Karpas-422 (cell line): ENCODE measurements around the gene CDCA5. TPM values are rescaled to one million over a fixed set of nuclear protein-coding genes. Genes with fewer than 3 reads are reported as not detected.

ENCODE experiments used
- DNase-seq: peaks from one replicate; pipeline ENCODE4 v3.0.0-alpha.2; 2015
- H2AFZ ChIP-seq: fragments of 200-600 bp; sonication (generic); 2 replicates; pipeline ENCODE4 v1.6.1; 2014; ENCODE audit warnings: antibody characterized with exemption, low read length, mixed read lengths
- H3K27ac ChIP-seq: fragments of 200-600 bp; sonication (generic); 2 replicates; pipeline ENCODE4 v1.5.1; 2014; ENCODE audit warnings: mild to moderate bottlenecking, low read length, moderate library complexity
- H3K27me3 ChIP-seq: fragments of 200-600 bp; sonication (generic); 2 replicates; pipeline ENCODE4 v1.6.1; 2014; ENCODE audit warnings: low read length, mixed read lengths
- H3K36me3 ChIP-seq: fragments of 200-600 bp; sonication (generic); 2 replicates; pipeline ENCODE4 v1.6.1; 2014; ENCODE audit warnings: low read length, mixed read lengths; ENCODE audit not compliant: insufficient read depth
- H3K4me1 ChIP-seq: fragments of 200-600 bp; sonication (generic); 2 replicates; pipeline ENCODE4 v1.6.1; 2014; ENCODE audit warnings: mild to moderate bottlenecking, low read length, mixed read lengths
- H3K4me2 ChIP-seq: fragments of 200-600 bp; sonication (generic); 2 replicates; pipeline ENCODE4 v1.6.1; 2014; ENCODE audit warnings: low read length, low read depth, mild to moderate bottlenecking; ENCODE audit not compliant: poor library complexity, severe bottlenecking
- H3K4me3 ChIP-seq: fragments of 200-600 bp; sonication (generic); 2 replicates; pipeline ENCODE4 v1.5.1; 2014; ENCODE audit warnings: mild to moderate bottlenecking, antibody characterized with exemption, low read length, mixed read lengths
- H3K79me2 ChIP-seq: fragments of 200-600 bp; sonication (generic); 2 replicates; pipeline ENCODE4 v1.6.1; 2014; ENCODE audit warnings: mild to moderate bottlenecking, low read length, mixed read lengths
- H3K9ac ChIP-seq: fragments of 200-600 bp; sonication (generic); 2 replicates; pipeline ENCODE4 v1.6.0; 2014; ENCODE audit warnings: low read length
- H3K9me2 ChIP-seq: fragments of 200-600 bp; sonication (generic), shearing (Covaris generic); replicated peaks from 2 replicates; pipeline ENCODE4 v1.6.0; 2014; ENCODE audit warnings: mild to moderate bottlenecking, low read length, moderate library complexity; ENCODE audit not compliant: insufficient read depth
- H3K9me3 ChIP-seq: fragments of 300-700, 200-600 bp; sonication (generic); 2 replicates; pipeline ENCODE4 v1.6.1; 2014; ENCODE audit warnings: low read length, mixed read lengths
- H4K20me1 ChIP-seq: fragments of 200-600 bp; sonication (generic); 2 replicates; pipeline ENCODE4 v1.6.1; 2014; ENCODE audit warnings: mild to moderate bottlenecking, antibody characterized with exemption, low read length, low read depth; ENCODE audit not compliant: insufficient read depth
- total RNA-seq: library from RNA; depleted of rRNA; stranded (reverse); fragments of >200 nt; shearing (Covaris generic); gene quantifications from 2 replicates; pipeline ENCODE4 v1.2.3, GENCODE V29; 2014; ENCODE audit warnings: low replicate concordance

The CDCA5 gene
- total RNA-seq, 1 experiment from 2014 or later: 24.3 TPM

DNA sequence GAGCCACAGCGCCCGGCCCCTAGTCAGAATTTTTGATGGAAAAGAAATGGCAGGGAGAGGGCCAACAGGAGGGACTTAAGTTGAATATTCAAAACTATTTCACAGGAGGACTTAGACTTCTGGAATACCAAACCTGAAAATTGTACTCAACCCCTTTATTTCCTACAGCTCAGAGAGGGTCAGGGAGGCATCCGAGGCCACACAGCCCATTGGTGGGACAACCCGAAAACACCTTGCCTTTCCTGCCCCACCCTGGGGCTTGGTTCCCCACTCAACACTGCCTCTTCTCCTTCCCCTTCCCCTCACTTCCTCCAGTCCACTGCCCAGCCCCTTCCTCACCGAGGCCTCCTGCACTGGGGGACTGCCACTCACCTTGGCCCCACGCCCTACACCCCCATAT lies 26.8 kb downstream of the CDCA5 start:
- Histone ChIP-seq H3K27ac (no peak overlapping the region), H3K9me3 (no peaks in the 10 kb centered on the region), H2AFZ (no peak overlapping the region), H3K27me3 (no peaks in the 10 kb centered on the region), H3K36me3 (no peaks in the 10 kb centered on the region), H3K4me1 (0 out of 2 replicates have a peak, but pooled peaks cover 3% of the 10 kb centered on the region), H3K9ac (no peak overlapping the region), H3K79me2 (no peaks in the 10 kb centered on the region), H3K4me2 (no peak overlapping the region), H4K20me1 (no peaks in the 10 kb centered on the region), H3K9me2 (no peaks in the 10 kb centered on the region), H3K4me3 (no peak overlapping the region)
- no peak for DNase-seq

DNA sequence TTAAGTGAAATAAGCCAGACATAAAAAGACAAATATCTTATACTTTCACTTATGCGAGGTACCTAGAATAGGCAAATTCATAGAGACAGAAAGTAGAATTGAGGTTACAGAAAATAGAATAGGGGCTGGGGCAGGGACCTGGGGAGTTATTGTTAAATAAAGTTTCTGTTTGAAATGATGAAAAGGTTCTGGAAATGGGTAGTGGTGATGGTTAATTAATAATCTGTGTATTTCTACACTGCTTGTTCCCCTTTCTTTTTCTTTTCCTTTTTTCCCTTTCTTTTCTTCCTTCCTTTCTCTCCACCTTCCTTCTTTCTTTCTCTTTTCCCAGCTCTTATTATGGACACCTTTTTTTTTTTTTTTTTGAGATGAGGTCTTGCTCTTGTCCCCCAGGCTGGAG lies 28.3 kb downstream of the CDCA5 start:
- Histone ChIP-seq H4K20me1 (no peaks in the 10 kb centered on the region), H3K4me3 (no peak overlapping the region), H3K4me2 (no peak overlapping the region), H3K36me3 (no peaks in the 10 kb centered on the region), H3K9me2 (no peaks in the 10 kb centered on the region), H3K27ac (no peak overlapping the region), H2AFZ (no peak overlapping the region), H3K9ac (no peak overlapping the region), H3K4me1 (0 out of 2 replicates have a peak, but pooled peaks cover 3% of the 10 kb centered on the region), H3K27me3 (no peaks in the 10 kb centered on the region), H3K79me2 (no peaks in the 10 kb centered on the region), H3K9me3 (no peaks in the 10 kb centered on the region)
- no peak for DNase-seq

DNA sequence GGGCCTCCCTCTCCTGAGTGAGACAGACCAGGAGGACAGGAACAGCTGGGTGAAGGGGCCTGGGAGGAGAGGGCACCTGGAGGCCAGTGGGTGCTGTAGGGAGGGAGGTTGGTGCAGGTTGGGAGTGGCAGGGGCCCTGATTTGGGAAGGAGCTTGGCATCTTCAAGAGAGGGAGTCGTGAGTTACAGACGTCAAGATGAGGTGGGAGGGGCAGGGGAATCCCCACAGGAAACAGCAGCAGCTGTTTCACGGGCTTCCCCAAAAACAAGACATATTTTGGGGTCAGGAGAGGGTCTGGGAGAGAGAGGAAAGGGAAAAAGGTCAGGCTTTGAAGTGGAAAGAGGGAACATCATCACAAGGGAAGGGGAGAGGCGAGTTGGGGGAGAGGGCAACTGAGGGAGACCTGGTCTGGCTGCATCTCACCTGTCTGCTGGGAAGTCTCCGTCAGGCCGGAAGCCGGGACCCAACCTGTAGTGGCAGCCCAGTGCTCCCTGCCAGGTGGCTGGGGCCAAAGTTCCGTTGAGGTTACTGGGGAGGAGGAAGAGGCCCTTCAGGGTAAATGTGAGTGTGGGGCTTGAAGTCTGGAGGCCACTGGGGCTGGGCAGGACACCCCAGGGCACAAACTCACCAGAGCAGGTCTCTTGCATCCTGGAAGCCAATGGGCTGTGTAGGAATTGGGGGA lies 29.9 kb downstream of the CDCA5 start:
- no peak overlapping the region for H2AFZ ChIP-seq
- H3K4me3 ChIP-seq: no peak overlapping the region
- H3K36me3 ChIP-seq: no peaks in the 10 kb centered on the region
- H3K4me1 ChIP-seq: no peaks in the 10 kb centered on the region
- H3K4me2 ChIP-seq: no peak overlapping the region
- no peak for DNase-seq
- no peaks in the 10 kb centered on the region for H4K20me1 ChIP-seq
- no peak overlapping the region for H3K9ac ChIP-seq
- no peaks in the 10 kb centered on the region for H3K9me3 ChIP-seq
- H3K27me3 ChIP-seq: no peaks in the 10 kb centered on the region
- no peaks in the 10 kb centered on the region for H3K9me2 ChIP-seq
- no peaks in the 10 kb centered on the region for H3K79me2 ChIP-seq
- H3K27ac ChIP-seq: no peak overlapping the region

DNA sequence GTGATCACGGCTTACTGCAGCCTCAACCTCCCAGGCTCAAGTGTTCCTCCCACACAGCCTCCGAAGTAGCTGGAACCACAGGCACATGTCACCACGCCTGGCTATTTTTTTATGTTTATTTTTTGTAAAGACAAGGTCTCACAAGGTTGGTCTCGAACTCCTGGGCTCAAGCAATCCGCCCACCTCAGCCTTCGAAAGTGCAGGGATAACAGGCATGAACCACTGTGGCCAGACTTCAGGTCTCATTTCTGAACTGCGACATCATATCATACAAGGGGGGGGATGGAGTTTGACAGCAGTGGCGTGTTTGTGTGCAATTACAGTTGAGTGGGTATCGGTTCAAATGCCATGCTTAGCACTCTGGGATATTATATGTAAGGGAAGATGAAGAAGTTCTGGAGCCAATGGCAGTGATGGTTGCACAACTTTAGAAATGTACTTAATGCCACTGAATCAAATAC lies 32.4 kb downstream of the CDCA5 start:
- Histone ChIP-seq H3K27me3 (no peaks in the 10 kb centered on the region), H3K9me3 (no peaks in the 10 kb centered on the region), H3K36me3 (no peaks in the 10 kb centered on the region), H3K9ac (no peak overlapping the region), H3K79me2 (no peaks in the 10 kb centered on the region), H3K9me2 (no peaks in the 10 kb centered on the region), H4K20me1 (no peaks in the 10 kb centered on the region), H3K4me1 (no peaks in the 10 kb centered on the region), H3K4me2 (no peak overlapping the region), H3K27ac (no peak overlapping the region), H2AFZ (no peak overlapping the region), H3K4me3 (no peak overlapping the region)
- DNase-seq: no peak

DNA sequence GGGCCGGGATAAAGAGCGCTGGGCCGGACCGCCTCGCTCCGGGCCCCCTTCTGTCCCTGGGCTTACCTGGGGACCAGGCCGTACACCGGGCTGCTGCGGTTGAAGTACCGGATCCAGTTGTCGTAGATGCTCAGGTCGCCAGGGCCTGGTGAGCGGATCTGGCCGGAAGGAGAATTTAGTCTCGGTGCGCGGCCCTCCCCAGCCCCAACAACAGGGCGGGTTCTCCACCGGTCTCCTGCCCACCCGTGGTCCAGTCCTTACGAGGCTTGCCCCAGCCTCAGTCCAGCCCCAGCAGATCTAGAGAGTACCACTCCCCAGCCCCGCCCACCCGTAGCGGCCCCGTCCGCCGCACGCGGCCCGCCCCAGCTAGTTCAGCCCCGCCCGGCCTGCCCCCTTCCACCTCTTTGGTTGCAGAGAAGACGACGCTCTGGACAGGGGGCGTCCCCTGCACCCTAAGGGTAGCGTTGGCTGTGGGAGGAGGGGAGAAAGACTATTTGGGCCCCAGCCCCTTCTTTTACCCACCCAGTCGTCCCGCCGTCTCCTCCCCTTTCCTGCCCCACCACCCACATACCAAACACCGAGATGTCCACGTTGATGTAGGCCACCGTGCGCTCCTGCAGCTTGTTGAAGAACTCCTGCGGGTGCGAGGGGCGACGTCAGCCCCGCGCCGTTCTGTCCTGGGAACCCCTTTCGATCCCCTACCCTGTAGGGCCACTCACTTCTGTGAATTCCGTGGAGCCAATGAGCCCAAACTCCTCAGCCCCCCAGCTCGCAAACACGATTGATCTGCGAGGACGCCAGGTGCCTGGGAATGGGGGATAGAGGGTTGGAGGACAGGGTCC lies 36.0 kb downstream of the CDCA5 start:
- 0 out of 2 replicates have a peak, but pooled peaks cover 3% of the 10 kb centered on the region for H3K36me3 ChIP-seq
- H3K27me3 ChIP-seq: no peaks in the 10 kb centered on the region
- H3K4me2 ChIP-seq: no peak overlapping the region
- no peak overlapping the region for H2AFZ ChIP-seq
- no peak overlapping the region for H3K4me3 ChIP-seq
- no peak overlapping the region for H3K27ac ChIP-seq
- no peaks in the 10 kb centered on the region for H3K79me2 ChIP-seq
- no peaks in the 10 kb centered on the region for H3K4me1 ChIP-seq
- no peaks in the 10 kb centered on the region for H3K9me3 ChIP-seq
- no peak overlapping the region for H3K9ac ChIP-seq
- no peaks in the 10 kb centered on the region for H3K9me2 ChIP-seq
- no peaks in the 10 kb centered on the region for H4K20me1 ChIP-seq
- DNase-seq: no peak

DNA sequence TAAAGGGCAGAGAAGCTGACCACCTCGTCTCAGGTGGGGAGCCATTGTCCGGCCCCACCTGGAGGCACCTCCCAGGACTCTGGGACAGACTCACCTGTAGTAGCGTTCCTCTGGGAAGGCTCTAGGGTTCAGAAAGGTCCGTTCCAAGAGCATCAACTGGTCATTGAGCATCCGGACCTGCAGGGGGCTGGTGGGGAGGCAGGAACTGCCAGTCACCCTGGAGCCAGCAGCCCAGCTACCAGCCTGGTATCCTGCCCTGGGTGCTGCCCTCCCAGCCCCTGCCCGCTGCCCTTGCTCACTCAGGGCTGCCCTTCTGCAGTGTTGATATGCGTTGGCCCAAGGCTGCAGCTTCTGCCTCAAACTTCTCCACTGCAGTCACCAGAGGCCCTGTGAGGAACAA lies 38.1 kb downstream of the CDCA5 start:
- H3K27me3 ChIP-seq: no peaks in the 10 kb centered on the region
- 0 out of 2 replicates have a peak, but pooled peaks cover 3% of the 10 kb centered on the region for H3K36me3 ChIP-seq
- H3K4me2 ChIP-seq: no peak overlapping the region
- no peak overlapping the region for H3K4me3 ChIP-seq
- no peaks in the 10 kb centered on the region for H3K9me2 ChIP-seq
- DNase-seq: no peak
- H3K9me3 ChIP-seq: no peaks in the 10 kb centered on the region
- H3K27ac ChIP-seq: no peak overlapping the region
- peaks cover 10% of the 10 kb centered on the region for H3K4me1 ChIP-seq
- H3K79me2 ChIP-seq: peaks cover 12% of the 10 kb centered on the region
- H2AFZ ChIP-seq: no peak overlapping the region
- no peak overlapping the region for H3K9ac ChIP-seq
- no peaks in the 10 kb centered on the region for H4K20me1 ChIP-seq

DNA sequence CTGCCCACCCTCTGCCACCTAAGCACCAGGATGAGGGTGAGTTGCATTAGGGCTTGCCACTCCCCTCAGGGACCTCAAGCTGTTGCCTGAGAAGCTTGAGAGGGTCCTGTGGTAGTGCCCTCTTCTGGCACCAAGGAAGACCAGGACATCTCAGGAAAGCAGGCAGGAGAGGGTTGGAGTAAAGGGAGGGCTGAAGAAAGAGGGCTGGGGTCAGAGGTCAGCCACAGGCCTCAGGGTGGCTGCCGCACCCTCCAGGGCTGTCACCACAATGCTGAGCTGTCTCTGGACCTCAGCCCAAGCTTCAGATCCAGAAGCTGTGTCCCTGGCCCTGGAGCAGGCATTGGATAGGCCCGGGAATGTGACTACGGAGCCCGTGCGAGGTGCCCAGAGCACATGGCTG lies 38.8 kb downstream of the CDCA5 start:
- Histone ChIP-seq H3K9me2 (no peaks in the 10 kb centered on the region), H3K36me3 (0 out of 2 replicates have a peak, but pooled peaks cover 3% of the 10 kb centered on the region), H2AFZ (no peak overlapping the region), H3K27me3 (no peaks in the 10 kb centered on the region), H3K9ac (no peak overlapping the region), H3K4me1 (peaks cover 15% of the 10 kb centered on the region), H3K4me2 (no peak overlapping the region), H3K4me3 (no peak overlapping the region), H3K79me2 (peaks cover 12% of the 10 kb centered on the region), H3K9me3 (no peaks in the 10 kb centered on the region), H4K20me1 (no peaks in the 10 kb centered on the region), H3K27ac (no peak overlapping the region)
- DNase-seq: no peak

DNA sequence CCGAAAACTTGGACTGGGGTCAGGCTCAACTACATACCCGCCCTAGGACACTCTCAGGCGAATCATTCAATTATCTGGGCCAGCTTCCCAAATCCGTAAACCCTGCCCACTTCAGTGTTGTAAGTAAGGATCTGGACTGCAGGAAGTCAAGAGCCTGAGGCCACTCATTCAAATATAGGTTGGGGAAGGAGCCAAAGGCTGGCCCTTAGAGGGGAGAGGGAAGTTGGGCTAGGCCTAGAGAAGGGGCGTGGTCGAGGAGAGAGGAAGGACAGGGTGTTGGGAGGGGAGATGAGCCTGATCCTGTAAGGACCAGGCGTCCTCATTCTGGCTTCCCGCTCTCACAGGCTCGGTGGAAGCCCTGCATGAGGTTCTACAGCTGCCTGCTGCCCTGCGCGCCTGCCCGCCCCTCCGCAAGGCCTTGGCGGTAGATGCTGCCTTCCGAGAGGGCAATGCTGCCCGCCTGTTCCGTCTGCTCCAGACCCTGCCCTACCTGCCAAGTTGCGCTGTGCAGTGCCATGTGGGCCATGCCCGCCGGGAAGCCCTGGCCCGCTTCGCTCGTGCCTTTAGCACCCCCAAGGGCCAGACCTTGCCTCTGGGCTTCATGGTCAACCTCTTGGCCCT lies 39.8 kb downstream of the CDCA5 start:
- Histone ChIP-seq H2AFZ (no peak overlapping the region), H3K27ac (no peak overlapping the region), H3K79me2 (peaks cover 12% of the 10 kb centered on the region), H3K4me2 (no peak overlapping the region), H3K9ac (no peak overlapping the region), H3K9me2 (no peaks in the 10 kb centered on the region), H3K9me3 (no peaks in the 10 kb centered on the region), H3K4me1 (peaks cover 16% of the 10 kb centered on the region), H3K36me3 (0 out of 2 replicates have a peak, but pooled peaks cover 3% of the 10 kb centered on the region), H3K27me3 (no peaks in the 10 kb centered on the region), H3K4me3 (no peak overlapping the region), H4K20me1 (no peaks in the 10 kb centered on the region)
- no peak for DNase-seq
